GM15510 (cell line): ENCODE data around the gene STEAP4.

ENCODE experiments used
- POLR2A ChIP-seq: IDR thresholded peaks from 3 replicates; pipeline ENCODE4 v1.6.1; 2011; ENCODE audit warnings: borderline replicate concordance; ENCODE audit not compliant: insufficient read length; ENCODE audit errors: extremely low read depth

Gene STEAP4

GRCh38 chr7:88259656-88260380 lies 46.9 kb downstream of the STEAP4 start:
- no peak for TF ChIP-seq POLR2A

GRCh38 chr7:88256906-88257305 lies 49.8 kb downstream of the STEAP4 start:
- no peak for TF ChIP-seq POLR2A

GRCh38 chr7:88254721-88255424 lies 51.8 kb downstream of the STEAP4 start:
- no peak for TF ChIP-seq POLR2A

GRCh38 chr7:88253640-88254039 lies 53.1 kb downstream of the STEAP4 start:
- TF ChIP-seq POLR2A: no peak

- TF ChIP-seq POLR2A: no peak
These were observed 62.4 kb downstream of the STEAP4 start for GRCh38 chr7:88244258-88244657.

GRCh38 chr7:88243345-88243909 lies 63.3 kb downstream of the STEAP4 start:
- no peak for TF ChIP-seq POLR2A

- no peak for TF ChIP-seq POLR2A
These were observed 66.8 kb downstream of the STEAP4 start for GRCh38 chr7:88239852-88240251.

GRCh38 chr7:88233828-88234227 lies 72.9 kb downstream of the STEAP4 start:
- TF ChIP-seq POLR2A: no peak

- TF ChIP-seq POLR2A: no peak
These were observed 76.0 kb downstream of the STEAP4 start for GRCh38 chr7:88230646-88231045.

- no peak for TF ChIP-seq POLR2A
These were observed 77.2 kb downstream of the STEAP4 start for GRCh38 chr7:88229302-88229995.

- TF ChIP-seq POLR2A: no peak
These were observed 79.7 kb downstream of the STEAP4 start for GRCh38 chr7:88226886-88227516.

- TF ChIP-seq POLR2A: no peak
These were observed 80.5 kb downstream of the STEAP4 start for GRCh38 chr7:88226201-88226600.

GRCh38 chr7:88224601-88225275 lies 82.0 kb downstream of the STEAP4 start:
- TF ChIP-seq POLR2A: no peak

GRCh38 chr7:88223265-88223664 lies 83.4 kb downstream of the STEAP4 start:
- no peak for TF ChIP-seq POLR2A
